Stimulated activated CD4-positive, alpha-beta T cell treated with anti-CD3 and anti-CD28 coated beads, Interleukin-2, amount 100 ng/mL, for 24 hours (primary cell): Measurements from ENCODE around the gene HERC4.
A peak's percentile ranks its signal among the peaks of the same experiment; 100 is the strongest.
"Not testable (repeated sequence)": the region's sequence is repeated elsewhere in the genome, so short reads cannot be mapped to it uniquely, and the experiment has no call there.

Experiments
- DNase-seq, 2 donors: peaks; one replicate each; pipeline ENCODE4 v3.0.0-alpha.2; 2020

HERC4 gene

DNA sequence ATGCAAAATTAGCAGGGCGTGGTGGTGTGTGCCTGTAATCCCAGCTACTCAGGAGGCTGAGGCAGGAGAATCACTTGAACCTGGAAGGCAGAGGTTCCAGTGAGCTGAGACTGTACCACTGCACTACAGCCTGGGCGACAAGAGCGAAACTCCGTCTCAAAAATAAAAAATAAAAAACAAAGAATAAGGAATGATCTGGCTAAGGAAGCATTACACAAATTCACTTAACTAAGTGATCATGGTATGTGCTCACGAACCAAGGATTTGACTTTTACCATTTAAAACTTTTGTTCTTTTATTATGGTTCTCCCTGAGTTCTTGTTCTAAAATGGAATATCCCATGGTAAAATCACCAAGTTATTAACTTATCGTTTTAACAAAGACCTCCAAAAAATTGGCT is 119.5 kb downstream of the HERC4 start:
- DNase-seq, result no peak

DNA sequence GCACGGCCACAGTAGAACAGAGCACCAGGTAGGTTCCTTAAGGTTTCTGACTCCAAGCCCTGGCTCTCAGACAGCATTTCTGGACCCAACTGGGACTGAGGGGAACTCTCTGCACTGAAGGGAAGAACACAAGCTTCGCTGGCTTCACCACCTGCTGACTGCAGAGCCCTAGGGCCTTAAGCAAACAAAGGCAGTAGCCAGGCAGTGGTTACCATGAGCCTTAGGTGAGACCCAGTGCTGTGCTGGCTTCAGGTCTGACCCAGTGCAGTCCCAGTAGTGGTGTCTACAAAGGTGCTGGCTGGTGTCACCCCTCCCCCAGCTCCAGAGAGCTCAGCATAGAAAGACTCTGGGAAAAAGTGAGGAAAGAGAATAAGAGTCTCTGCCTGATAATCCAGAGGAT is 131.2 kb downstream of the HERC4 start:
- no peak for DNase-seq

- DNase-seq, result no peak
These were observed 138.7 kb downstream of the HERC4 start for GRCh38 chr10:67936416-67936815.

DNA sequence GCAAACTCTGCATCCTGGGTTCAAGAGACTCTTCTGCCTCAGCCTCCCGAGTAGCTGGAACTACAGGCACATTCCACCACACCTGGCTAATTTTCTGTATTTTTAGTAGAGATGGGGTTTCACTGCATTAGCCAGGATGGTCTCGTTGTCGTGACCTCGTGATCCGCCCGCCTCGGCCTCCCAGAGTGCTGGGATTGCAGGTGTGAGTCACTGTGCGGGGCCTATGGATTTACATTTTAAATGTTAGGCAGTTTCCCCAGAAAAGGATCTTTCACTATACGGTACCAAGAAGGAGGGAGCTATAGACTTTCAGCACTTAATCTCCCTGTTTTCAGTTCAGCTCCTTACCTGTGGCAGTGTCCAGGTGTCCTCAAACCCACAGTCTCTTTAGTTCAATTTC is 139.9 kb downstream of the HERC4 start:
- no peak for DNase-seq

- DNase-seq, result no peak
These were observed 140.7 kb downstream of the HERC4 start for GRCh38 chr10:67934336-67934735.

- no peak for DNase-seq
These were observed 141.9 kb downstream of the HERC4 start for GRCh38 chr10:67933199-67933598.

- no peak for DNase-seq
These were observed 148.1 kb downstream of the HERC4 start for GRCh38 chr10:67926951-67927350.

DNA sequence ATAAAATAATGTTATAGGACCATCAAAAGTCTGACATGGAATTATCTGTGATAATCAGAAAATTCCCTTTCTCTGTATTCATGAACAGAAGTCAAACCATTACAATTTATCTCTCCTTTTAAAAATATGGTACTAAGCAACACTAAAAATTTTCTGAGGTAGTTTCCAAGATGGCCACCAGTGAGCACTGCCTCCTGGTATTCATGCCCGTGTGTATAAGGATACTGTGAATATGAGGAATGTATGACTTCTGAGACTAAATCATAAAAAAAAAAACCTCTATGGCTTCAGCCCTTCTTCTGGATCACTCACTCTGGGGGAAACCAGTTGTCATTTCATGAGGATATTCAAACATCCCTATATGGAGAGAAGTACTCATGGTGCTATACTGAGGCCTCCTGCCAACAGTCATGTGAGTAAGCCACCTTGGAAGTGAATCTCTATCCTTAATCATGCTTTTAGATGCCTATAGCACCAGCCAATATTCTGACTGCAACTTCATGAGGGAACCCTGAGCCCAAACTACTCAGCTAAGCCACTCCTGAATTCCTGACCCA is 149.6 kb downstream of the HERC4 start:
- DNase-seq, result no peak

DNA sequence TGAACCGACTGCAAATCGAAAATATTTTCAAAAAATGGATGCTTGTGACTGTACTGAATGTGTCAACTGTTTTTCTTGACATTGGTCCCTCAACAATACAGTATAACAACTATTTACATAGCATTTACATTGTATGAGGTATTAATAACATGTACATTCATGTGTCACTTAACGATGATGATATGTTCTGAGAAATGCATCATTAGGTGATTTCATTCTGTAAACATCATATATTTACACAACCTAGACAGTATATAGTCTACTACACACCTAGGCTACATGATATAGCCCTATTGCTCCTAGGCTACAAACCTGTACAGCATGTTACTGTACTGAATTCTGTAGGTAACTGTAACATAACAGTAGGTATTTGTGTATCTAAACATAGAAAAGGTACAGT is 150.9 kb downstream of the HERC4 start:
- DNase-seq, result no peak

- DNase-seq, result no peak
These were observed 151.5 kb downstream of the HERC4 start for GRCh38 chr10:67923551-67923950.

- DNase-seq, result no peak
These were observed 154.0 kb downstream of the HERC4 start for GRCh38 chr10:67921065-67921464.

DNA sequence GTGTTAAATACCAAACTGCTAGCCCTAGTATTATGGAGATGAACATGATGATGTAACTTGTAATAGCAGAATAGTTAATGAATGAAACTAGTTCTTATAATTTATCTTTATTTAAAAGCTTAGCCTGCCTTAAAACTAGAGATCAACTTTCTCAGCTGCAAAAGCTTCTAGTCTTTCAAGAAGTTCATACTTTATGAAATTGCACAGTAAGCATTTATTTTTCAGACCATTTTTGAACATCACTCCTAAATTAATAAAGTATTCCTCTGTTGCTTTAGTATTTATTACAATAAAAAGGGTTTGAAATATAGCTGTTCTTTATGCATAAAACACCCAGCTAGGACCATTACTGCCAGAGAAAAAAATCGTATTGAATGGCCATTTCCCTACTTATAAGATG is 157.4 kb downstream of the HERC4 start:
- DNase-seq, result no peak

GRCh38 chr10:67917169-67917568 is 157.9 kb downstream of the HERC4 start:
- DNase-seq, result no peak

DNA sequence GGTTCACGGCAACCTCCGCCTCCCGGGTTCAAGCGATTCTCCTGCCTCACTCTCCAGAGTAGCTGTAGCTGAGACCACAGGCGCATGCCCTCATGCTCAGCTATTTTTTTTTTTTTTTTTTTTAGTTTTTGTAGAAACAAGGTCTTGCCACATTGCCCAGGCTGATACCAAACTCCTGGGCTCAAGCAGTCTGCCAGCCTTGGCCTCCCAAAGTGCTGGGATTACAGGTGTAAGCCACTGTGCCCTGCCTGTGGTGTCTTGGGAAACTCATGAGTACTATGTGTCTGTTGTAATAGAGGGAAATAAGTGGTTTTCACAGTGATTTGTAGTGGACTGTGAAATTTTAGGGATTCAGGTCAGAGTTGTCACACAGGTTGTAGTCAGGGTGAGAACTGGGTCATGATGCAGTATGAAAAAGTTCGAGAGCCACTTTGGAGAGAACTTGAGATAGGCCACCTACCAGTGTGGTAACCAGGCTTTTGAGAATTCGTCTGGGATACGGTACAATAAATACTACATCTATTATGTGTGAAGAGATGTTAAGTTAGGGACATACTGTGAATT is 160.2 kb downstream of the HERC4 start:
- DNase-seq, result no peak

DNA sequence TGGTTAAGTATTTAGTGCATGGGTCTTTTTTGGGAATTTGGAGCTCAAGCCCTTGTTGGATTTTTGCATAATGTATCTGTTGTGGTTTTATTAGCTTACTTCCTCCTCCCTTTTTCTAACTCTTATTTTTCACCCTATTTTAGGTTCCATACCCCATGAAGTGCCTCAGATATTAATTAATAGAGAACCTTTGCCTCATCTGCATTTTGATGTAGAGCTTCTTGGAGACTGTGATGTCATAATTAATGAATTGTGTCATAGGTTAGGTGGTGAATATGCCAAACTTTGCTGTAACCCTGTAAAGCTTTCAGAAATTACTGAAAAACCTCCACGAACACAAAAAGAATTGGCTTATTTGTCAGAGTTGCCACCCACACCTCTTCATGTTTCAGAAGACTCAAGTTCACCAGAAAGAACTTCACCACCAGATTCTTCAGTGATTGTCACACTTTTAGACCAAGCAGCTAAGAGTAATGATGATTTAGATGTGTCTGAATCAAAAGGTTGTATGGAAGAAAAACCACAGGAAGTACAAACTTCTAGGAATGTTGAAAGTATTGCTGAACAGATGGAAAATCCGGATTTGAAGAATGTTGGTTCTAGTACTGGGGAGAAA is 162.6 kb downstream of the HERC4 start:
- DNase-seq, result no peak

GRCh38 chr10:67903581-67903980 is 171.5 kb downstream of the HERC4 start:
- DNase-seq, result no peak

DNA sequence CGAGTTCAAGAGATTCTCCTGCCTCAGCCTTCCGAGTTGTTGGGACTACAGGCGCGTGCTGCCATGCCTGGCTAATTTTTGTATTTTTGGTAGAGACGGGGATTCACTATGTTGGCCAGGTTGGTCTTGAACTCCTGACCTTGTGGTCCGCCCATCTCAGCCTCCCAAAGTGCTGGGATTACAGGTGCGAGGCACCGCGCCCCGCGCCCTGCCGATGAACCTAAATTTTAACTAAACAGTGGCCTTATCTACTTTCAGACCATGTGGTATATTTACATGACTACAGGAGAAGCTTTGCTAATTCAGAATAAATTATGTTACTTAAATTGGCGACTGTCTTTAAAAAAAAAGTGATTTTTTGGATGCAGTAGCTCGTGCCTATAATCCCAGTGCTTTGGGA is 181.4 kb downstream of the HERC4 start:
- DNase-seq, result no peak

DNA sequence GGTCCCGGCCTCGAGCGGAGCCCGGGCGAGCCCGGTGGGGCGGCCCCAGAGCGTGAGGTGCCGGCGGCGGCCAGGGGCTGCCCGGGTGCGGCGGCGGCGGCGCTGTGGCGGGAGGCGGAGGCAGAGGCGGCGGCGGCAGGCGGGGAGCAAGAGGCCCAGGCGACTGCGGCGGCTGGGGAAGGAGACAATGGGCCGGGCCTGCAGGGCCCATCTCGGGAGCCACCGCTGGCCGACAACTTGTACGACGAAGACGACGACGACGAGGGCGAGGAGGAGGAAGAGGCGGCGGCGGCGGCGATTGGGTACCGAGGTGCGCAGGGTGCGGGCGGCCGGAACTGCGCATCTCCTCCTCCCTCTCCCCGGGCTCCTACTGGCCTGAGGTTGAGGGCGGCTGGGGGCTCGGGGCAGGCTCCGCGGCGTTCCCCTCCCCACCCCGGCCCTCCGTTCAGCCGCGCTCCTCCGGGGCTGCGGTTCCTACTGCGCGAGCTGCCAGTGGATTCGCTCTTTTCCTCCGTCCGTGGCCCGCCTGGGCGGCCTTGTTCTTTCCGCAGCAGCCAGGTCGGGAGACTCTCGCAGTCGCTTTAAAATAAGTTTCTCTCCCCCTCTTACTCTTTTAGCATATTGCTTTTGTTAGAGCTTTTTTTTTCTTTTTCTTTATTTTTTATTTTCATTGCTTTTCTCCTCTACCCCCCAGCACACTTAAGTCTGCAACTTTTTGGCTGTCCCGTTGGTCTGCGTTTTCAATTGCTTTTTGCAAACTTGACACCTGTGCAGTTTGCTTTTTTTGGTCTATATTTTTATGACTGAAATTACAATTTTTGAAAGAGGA is 190.0 kb downstream of the HERC4 start:
- peak; percentile 78 to 82 for DNase-seq

DNA sequence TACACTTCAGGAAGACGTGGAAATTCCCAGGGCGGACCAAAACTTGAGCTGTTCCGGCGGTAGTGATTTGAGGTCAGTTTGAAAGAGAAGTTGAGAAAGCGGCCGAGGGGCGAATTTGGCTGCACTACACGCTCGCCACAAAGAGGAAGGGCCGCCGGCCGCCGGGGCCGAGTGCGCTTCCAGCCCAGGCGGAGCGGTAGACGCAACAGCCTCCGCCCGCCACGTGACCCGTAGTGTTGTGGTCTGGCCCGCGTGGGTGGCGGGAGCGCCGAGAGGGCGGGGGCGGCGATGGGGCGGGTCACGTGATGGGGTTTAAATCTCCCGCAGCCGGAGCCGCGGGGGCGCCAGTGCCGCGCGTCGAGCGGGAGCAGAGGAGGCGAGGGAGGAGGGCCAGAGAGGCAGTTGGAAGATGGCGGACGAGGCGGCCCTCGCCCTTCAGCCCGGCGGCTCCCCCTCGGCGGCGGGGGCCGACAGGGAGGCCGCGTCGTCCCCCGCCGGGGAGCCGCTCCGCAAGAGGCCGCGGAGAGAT is 190.7 kb downstream of the HERC4 start, which contains the start of gene SIRT1:
SIRT1 (plus strand) TSS at position 344 of the 529 bp plus-strand sequence; CDS start at position 410, 66 bp downstream.
- DNase-seq, result peak; percentile 90 to 93

GRCh38 chr10:67883710-67884312 is 191.3 kb downstream of the HERC4 start:
- no peak for DNase-seq

GRCh38 chr10:67878133-67878532 is 196.9 kb downstream of the HERC4 start:
- no peak for DNase-seq

DNA sequence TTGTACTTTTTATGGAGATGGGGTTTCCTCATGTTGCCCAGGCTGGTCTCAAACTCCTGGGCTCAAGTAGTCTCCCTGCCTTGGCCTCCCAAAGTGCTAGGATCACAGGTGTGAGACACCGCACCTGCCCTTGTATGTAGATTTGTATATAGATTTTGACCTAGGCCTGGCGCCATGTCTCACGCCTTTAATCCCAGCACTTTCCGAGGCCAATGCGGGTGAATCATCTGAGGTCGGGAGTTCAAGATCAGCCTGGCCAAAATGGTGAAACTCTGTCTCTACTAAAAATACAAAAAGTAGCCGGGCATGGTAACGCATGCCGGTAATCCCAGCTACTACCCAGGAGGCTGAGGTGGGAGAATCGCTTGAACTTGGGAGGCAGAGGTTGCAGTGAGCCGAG is 197.7 kb downstream of the HERC4 start:
- DNase-seq, result not testable (repeated sequence)
